ENCODE results near the gene CHTOP. TPM values are rescaled to one million over a fixed set of nuclear protein-coding genes. Genes with fewer than 3 reads are reported as not detected.

The CHTOP gene
- polyA plus RNA-seq, 1 of the 3 experiments (the other 2 are of a cell fraction), result 84.9 TPM

GRCh38 chr1:153663211-153663610 lies 29.3 kb downstream of the CHTOP start:
- WGBS (ENCODE audit: low lambda C conversion rate), result 75% methylated on average over 5 of the region's 5 CpGs
- POLR2A ChIA-PET, result no interaction called here
- CTCF ChIA-PET, result interaction anchor here (0.5 to 1.9 kb wide), 3 partner anchors 8 to 87 kb away, joined by 3 to 6 read pairs (median 4); partner anchors contain the start of gene ILF2

More at GRCh38 chr1:153663211-153663610, 29.3 kb downstream of the CHTOP start:
- peaks cover 62% of the 10 kb centered on the region for H3F3A ChIP-seq (replicated peaks; ENCODE audit: insufficient read depth)
- H3K4me1 ChIP-seq (ENCODE audit: control insufficient read depth in 1 of 2, insufficient read depth in 2 of 2, low read depth in 1 of 2, low read length in 1 of 2), result peaks cover 0 to 5% of the 10 kb centered on the region in 2 experiments; a peak in 1 of 4 replicates
- H3K9me2 ChIP-seq, result no peaks in the 10 kb centered on the region
- no peak overlapping the region for H3K9ac ChIP-seq
- H3K27me3 ChIP-seq (ENCODE audit: insufficient read depth), result no peaks in the 10 kb centered on the region
- no peak overlapping the region for H3K4me3 ChIP-seq (ENCODE audit: low read depth in 2 of 2, low read length in 1 of 2)
- no peak overlapping the region for H3K4me2 ChIP-seq
- no peaks in the 10 kb centered on the region for H4K20me1 ChIP-seq (ENCODE audit: insufficient read depth)
- TF ChIP-seq NFIC (IDR thresholded peaks at IDR 0.05; ENCODE audit: borderline replicate concordance) (no peak), JUND (IDR thresholded peaks at IDR 0.05) (no peak), TCF12 (IDR thresholded peaks at IDR 0.05) (no peak), GATA2 (CRISPR knock-in tag; IDR thresholded peaks at IDR 0.05) (no peak), IRF3 (IDR thresholded peaks at IDR 0.05; ENCODE audit: low read depth, low read length) (no peak), RCOR1 (IDR thresholded peaks at IDR 0.05; ENCODE audit: low read length) (no peak), FOXJ3 (CRISPR knock-in tag; IDR thresholded peaks at IDR 0.05) (no peak), FOXM1 (IDR thresholded peaks at IDR 0.05; ENCODE audit: low read depth) (no peak), CTCF (IDR thresholded peaks at IDR 0.05) (no peak)
- TF ChIP-seq, protein P1, sequence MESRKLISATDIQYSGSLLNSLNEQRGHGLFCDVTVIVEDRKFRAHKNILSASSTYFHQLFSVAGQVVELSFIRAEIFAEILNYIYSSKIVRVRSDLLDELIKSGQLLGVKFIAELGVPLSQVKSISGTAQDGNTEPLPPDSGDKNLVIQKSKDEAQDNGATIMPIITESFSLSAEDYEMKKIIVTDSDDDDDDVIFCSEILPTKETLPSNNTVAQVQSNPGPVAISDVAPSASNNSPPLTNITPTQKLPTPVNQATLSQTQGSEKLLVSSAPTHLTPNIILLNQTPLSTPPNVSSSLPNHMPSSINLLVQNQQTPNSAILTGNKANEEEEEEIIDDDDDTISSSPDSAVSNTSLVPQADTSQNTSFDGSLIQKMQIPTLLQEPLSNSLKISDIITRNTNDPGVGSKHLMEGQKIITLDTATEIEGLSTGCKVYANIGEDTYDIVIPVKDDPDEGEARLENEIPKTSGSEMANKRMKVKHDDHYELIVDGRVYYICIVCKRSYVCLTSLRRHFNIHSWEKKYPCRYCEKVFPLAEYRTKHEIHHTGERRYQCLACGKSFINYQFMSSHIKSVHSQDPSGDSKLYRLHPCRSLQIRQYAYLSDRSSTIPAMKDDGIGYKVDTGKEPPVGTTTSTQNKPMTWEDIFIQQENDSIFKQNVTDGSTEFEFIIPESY (IDR thresholded peaks at IDR 0.05; ENCODE audit: borderline replicate concordance, low read depth), result no peak
- TF ChIP-seq, protein P2, sequence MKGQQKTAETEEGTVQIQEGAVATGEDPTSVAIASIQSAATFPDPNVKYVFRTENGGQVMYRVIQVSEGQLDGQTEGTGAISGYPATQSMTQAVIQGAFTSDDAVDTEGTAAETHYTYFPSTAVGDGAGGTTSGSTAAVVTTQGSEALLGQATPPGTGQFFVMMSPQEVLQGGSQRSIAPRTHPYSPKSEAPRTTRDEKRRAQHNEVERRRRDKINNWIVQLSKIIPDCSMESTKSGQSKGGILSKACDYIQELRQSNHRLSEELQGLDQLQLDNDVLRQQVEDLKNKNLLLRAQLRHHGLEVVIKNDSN (IDR thresholded peaks at IDR 0.05; ENCODE audit: borderline replicate concordance, low read depth), result no peak
- no peaks in the 10 kb centered on the region for H3K9me3 ChIP-seq
- H2AFZ ChIP-seq (ENCODE audit: low read depth), result no peak overlapping the region
- H3K27ac ChIP-seq (ENCODE audit: low read depth in 2 of 2, low read length in 1 of 2), result peak overlapping the region in 1 of 2 experiments; percentile 39; a peak in 1 of 4 replicates
- H3K36me3 ChIP-seq (replicated peaks in 1 of 2; ENCODE audit: control insufficient read depth in 1 of 2, insufficient read depth in 2 of 2, low read length in 1 of 2), result peaks cover 67 to 74% of the 10 kb centered on the region in 2 experiments
- H3K79me2 ChIP-seq (ENCODE audit: insufficient read depth), result peaks cover 44% of the 10 kb centered on the region
- no peak for DNase-seq
